ENCODE data around the gene RAPGEF4.
"Not testable (repeated sequence)": the region's sequence is repeated elsewhere in the genome, so short reads cannot be mapped to it uniquely, and the experiment has no call there.

RAPGEF4 gene

GRCh38 chr2:172730411-172730810 lies 5.2 kb upstream of the RAPGEF4 start:
- no peak for DNase-seq

GRCh38 chr2:172734711-172735581 lies 699 bp upstream of the RAPGEF4 start:
- DNase-seq = no peak

GRCh38 chr2:172736424-172737174 lies 954 bp downstream of the RAPGEF4 start:
- DNase-seq = no peak

GRCh38 chr2:172739661-172740266 lies 4.1 kb downstream of the RAPGEF4 start:
- no peak for DNase-seq

- DNase-seq = no peak
These were observed 5.2 kb downstream of the RAPGEF4 start for GRCh38 chr2:172740856-172741255.

- no peak for DNase-seq
These were observed 7.4 kb downstream of the RAPGEF4 start for GRCh38 chr2:172742931-172743540.

GRCh38 chr2:172743898-172744297 lies 8.3 kb downstream of the RAPGEF4 start:
- DNase-seq = no peak

GRCh38 chr2:172745636-172746035 lies 10.0 kb downstream of the RAPGEF4 start:
- no peak for DNase-seq

- not testable (repeated sequence) for DNase-seq
These were observed 12.9 kb downstream of the RAPGEF4 start for GRCh38 chr2:172748543-172748942.

GRCh38 chr2:172749388-172749787 lies 13.7 kb downstream of the RAPGEF4 start:
- no peak for DNase-seq

GRCh38 chr2:172751564-172751963 lies 15.9 kb downstream of the RAPGEF4 start:
- DNase-seq = no peak

GRCh38 chr2:172753610-172754009 lies 18.0 kb downstream of the RAPGEF4 start:
- no peak for DNase-seq

- DNase-seq = no peak
These were observed 23.8 kb downstream of the RAPGEF4 start for GRCh38 chr2:172759441-172759840.

- no peak for DNase-seq
These were observed 25.7 kb downstream of the RAPGEF4 start for GRCh38 chr2:172761306-172761705.

GRCh38 chr2:172762574-172762973 lies 26.9 kb downstream of the RAPGEF4 start:
- DNase-seq = no peak

- DNase-seq = no peak
These were observed 27.4 kb downstream of the RAPGEF4 start for GRCh38 chr2:172763079-172763478.

GRCh38 chr2:172765662-172766061 lies 30.0 kb downstream of the RAPGEF4 start:
- DNase-seq = no peak

- no peak for DNase-seq
These were observed 32.8 kb downstream of the RAPGEF4 start for GRCh38 chr2:172768401-172768800.

- DNase-seq = no peak
These were observed 34.2 kb downstream of the RAPGEF4 start for GRCh38 chr2:172769879-172770278.

- DNase-seq = no peak
These were observed 35.2 kb downstream of the RAPGEF4 start for GRCh38 chr2:172770887-172771286.

GRCh38 chr2:172772633-172773032 lies 37.0 kb downstream of the RAPGEF4 start:
- no peak for DNase-seq

- no peak for DNase-seq
These were observed 38.7 kb downstream of the RAPGEF4 start for GRCh38 chr2:172774302-172774701.

GRCh38 chr2:172775319-172775718 lies 39.7 kb downstream of the RAPGEF4 start:
- no peak for DNase-seq
